ENCODE data around the gene ATP7B. TPM values are rescaled to one million over a fixed set of nuclear protein-coding genes. Genes with fewer than 3 reads are reported as not detected.

ATP7B gene
- total RNA-seq, 2 experiments from 2014 or later: 0.40 to 0.76 TPM

- CTCF ChIA-PET (ENCODE audit: unreplicated experiment): no interaction called here
- TF ChIP-seq CTCF (conservative IDR thresholded peaks at IDR 0.05; ENCODE audit: low read length) (no peak), EZH2phosphoT487 (IDR thresholded peaks at IDR 0.05; ENCODE audit: borderline replicate concordance, low read depth, low read length) (no peak)
- intact Hi-C loops (cut with micrococcal nuclease; ENCODE audit: unreplicated experiment): no loop called here
Measured at GRCh38 chr13:51929699-51930098, 81.6 kb downstream of the ATP7B start.

GRCh38 chr13:51928231-51928630 lies 83.0 kb downstream of the ATP7B start:
- H3K79me2 ChIP-seq (ENCODE audit: insufficient read depth, low read depth, low read length): no peaks in the 10 kb centered on the region
- DNase-seq (ENCODE audit: low spot score): no peak
- H4K20me1 ChIP-seq (ENCODE audit: insufficient read depth, low read length): no peaks in the 10 kb centered on the region
- CTCF ChIA-PET (ENCODE audit: unreplicated experiment): no interaction called here
- POLR2A ChIA-PET: no interaction called here
- no peaks in the 10 kb centered on the region for H3K9me2 ChIP-seq (ENCODE audit: insufficient read depth, low read length)
- no TSS peak for BruUV-seq (replicated peaks)
- no peak overlapping the region for H3K27ac ChIP-seq (ENCODE audit: low read depth, low read length, poor library complexity, severe bottlenecking)
- intact Hi-C loops (cut with micrococcal nuclease; ENCODE audit: unreplicated experiment): no loop called here
- H3K4me2 ChIP-seq (ENCODE audit: low read length): no peak overlapping the region
- no peaks in the 10 kb centered on the region for H3K9me3 ChIP-seq (ENCODE audit: low read length)
- H2AFZ ChIP-seq (ENCODE audit: low read length): no peak overlapping the region
- TF ChIP-seq CTCF (conservative IDR thresholded peaks at IDR 0.05; ENCODE audit: low read length): no peak
- TF ChIP-seq EZH2phosphoT487 (IDR thresholded peaks at IDR 0.05; ENCODE audit: borderline replicate concordance, low read depth, low read length): no peak
- no peaks in the 10 kb centered on the region for H3K36me3 ChIP-seq (ENCODE audit: insufficient read depth, low read length)
- H3K4me1 ChIP-seq (ENCODE audit: insufficient read depth, low read length, poor library complexity, severe bottlenecking): peaks cover 7% of the 10 kb centered on the region
- no peak overlapping the region for H3K4me3 ChIP-seq (ENCODE audit: low read depth, low read length, poor library complexity, severe bottlenecking)

More at GRCh38 chr13:51929699-51930098, 81.6 kb downstream of the ATP7B start:
- H3K4me3 ChIP-seq (ENCODE audit: low read depth, low read length, poor library complexity, severe bottlenecking): no peak overlapping the region
- H3K36me3 ChIP-seq (ENCODE audit: insufficient read depth, low read length): no peaks in the 10 kb centered on the region
- H3K79me2 ChIP-seq (ENCODE audit: insufficient read depth, low read depth, low read length): no peaks in the 10 kb centered on the region
- H3K4me1 ChIP-seq (ENCODE audit: insufficient read depth, low read length, poor library complexity, severe bottlenecking): no peaks in the 10 kb centered on the region
- H3K4me2 ChIP-seq (ENCODE audit: low read length): no peak overlapping the region
- no peaks in the 10 kb centered on the region for H4K20me1 ChIP-seq (ENCODE audit: insufficient read depth, low read length)
- no peak overlapping the region for H3K27ac ChIP-seq (ENCODE audit: low read depth, low read length, poor library complexity, severe bottlenecking)
- no peak overlapping the region for H2AFZ ChIP-seq (ENCODE audit: low read length)
- H3K9me2 ChIP-seq (ENCODE audit: insufficient read depth, low read length): no peaks in the 10 kb centered on the region
- no TSS peak for BruUV-seq (replicated peaks)
- no peak for DNase-seq (ENCODE audit: low spot score)
- no peaks in the 10 kb centered on the region for H3K9me3 ChIP-seq (ENCODE audit: low read length)
- POLR2A ChIA-PET: interaction anchor here (0.6 to 1.0 kb wide), 3 partner anchors 9 to 267 kb away, joined by 3 read pairs; no protein-coding TSS in a partner anchor

- no TSS peak for BruUV-seq (replicated peaks)
- no peak overlapping the region for H3K4me3 ChIP-seq (ENCODE audit: low read depth, low read length, poor library complexity, severe bottlenecking)
- no peaks in the 10 kb centered on the region for H3K36me3 ChIP-seq (ENCODE audit: insufficient read depth, low read length)
- no peaks in the 10 kb centered on the region for H3K79me2 ChIP-seq (ENCODE audit: insufficient read depth, low read depth, low read length)
- TF ChIP-seq EZH2phosphoT487 (IDR thresholded peaks at IDR 0.05; ENCODE audit: borderline replicate concordance, low read depth, low read length) (no peak), CTCF (conservative IDR thresholded peaks at IDR 0.05; ENCODE audit: low read length) (no peak)
- H4K20me1 ChIP-seq (ENCODE audit: insufficient read depth, low read length): no peaks in the 10 kb centered on the region
- ChIA-PET POLR2A (interaction anchor here (0.6 kb wide), 2 partner anchors 36 to 107 kb away, joined by 3 to 4 read pairs; no protein-coding TSS in a partner anchor), CTCF (ENCODE audit: unreplicated experiment) (no interaction called here)
- no peak overlapping the region for H2AFZ ChIP-seq (ENCODE audit: low read length)
- H3K4me2 ChIP-seq (ENCODE audit: low read length): no peak overlapping the region
- H3K4me1 ChIP-seq (ENCODE audit: insufficient read depth, low read length, poor library complexity, severe bottlenecking): peaks cover 18% of the 10 kb centered on the region
- no peaks in the 10 kb centered on the region for H3K9me3 ChIP-seq (ENCODE audit: low read length)
- H3K9me2 ChIP-seq (ENCODE audit: insufficient read depth, low read length): no peaks in the 10 kb centered on the region
- intact Hi-C loops (cut with micrococcal nuclease; ENCODE audit: unreplicated experiment): no loop called here
- no peak for DNase-seq (ENCODE audit: low spot score)
- no peak overlapping the region for H3K27ac ChIP-seq (ENCODE audit: low read depth, low read length, poor library complexity, severe bottlenecking)
Measured at GRCh38 chr13:51927129-51927528, 84.1 kb downstream of the ATP7B start.
